ENCODE results near the gene CTIF. TPM values are rescaled to one million over a fixed set of nuclear protein-coding genes. Genes with fewer than 3 reads are reported as not detected.

The CTIF gene
- total and polyA plus RNA-seq, 2 experiments from 2014 or later: 22.1 to 27.9 TPM

DNA sequence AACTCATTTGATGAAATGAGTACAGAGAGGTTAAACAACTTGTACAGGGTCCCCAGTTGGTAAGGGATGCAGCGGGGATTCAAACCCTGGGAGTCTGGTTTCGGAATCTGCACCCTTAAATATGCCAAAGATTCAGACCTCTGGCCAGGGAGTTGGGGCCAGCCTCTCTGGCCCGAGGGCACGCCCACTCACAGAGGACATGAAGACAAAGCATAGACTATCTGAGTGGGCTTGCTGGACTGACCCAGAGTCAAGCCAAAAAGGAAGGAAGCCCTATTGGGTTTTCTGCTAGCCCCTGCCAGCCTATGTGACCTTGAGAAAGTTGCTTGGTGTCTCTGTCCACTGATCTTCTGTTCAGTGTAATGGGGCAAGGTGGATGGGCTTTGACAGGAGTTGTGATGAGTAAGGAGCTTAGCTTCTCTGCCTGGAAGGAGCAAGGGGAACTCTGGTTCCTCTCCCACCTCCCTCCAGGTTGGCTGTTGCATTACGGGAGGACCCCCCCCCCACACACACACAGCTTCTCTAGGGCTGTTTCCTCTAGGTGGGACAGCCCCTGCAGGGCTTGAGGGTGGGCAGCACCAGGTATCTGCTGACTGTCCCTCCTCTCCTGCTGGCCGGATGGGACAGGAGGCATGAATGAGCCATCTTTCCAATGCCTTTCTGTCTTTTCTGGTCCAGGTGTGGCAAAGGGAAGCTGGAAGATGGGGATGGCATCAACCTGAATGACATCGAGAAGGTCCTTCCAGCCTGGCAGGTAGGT lies 131.3 kb downstream of the CTIF start:
- no peaks in the 10 kb centered on the region for H3K9me2 ChIP-seq (replicated peaks; ENCODE audit: insufficient read depth)
- H2AFZ ChIP-seq: no peak overlapping the region
- peaks cover 8% of the 10 kb centered on the region for H3K4me1 ChIP-seq (ENCODE audit: insufficient read depth)
- no peak for TF ChIP-seq EZH2phosphoT487 (IDR thresholded peaks at IDR 0.05; ENCODE audit: low read depth, severe bottlenecking, unreplicated experiment)
- TF ChIP-seq, protein P1, sequence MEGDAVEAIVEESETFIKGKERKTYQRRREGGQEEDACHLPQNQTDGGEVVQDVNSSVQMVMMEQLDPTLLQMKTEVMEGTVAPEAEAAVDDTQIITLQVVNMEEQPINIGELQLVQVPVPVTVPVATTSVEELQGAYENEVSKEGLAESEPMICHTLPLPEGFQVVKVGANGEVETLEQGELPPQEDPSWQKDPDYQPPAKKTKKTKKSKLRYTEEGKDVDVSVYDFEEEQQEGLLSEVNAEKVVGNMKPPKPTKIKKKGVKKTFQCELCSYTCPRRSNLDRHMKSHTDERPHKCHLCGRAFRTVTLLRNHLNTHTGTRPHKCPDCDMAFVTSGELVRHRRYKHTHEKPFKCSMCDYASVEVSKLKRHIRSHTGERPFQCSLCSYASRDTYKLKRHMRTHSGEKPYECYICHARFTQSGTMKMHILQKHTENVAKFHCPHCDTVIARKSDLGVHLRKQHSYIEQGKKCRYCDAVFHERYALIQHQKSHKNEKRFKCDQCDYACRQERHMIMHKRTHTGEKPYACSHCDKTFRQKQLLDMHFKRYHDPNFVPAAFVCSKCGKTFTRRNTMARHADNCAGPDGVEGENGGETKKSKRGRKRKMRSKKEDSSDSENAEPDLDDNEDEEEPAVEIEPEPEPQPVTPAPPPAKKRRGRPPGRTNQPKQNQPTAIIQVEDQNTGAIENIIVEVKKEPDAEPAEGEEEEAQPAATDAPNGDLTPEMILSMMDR (IDR thresholded peaks at IDR 0.05; ENCODE audit: poor library complexity): no peak
- TF ChIP-seq EZH2 (IDR thresholded peaks at IDR 0.05; ENCODE audit: borderline replicate concordance): no peak
- H3K4me3 ChIP-seq: no peak overlapping the region
- 95% methylated on average over 7 of the region's 7 CpGs for WGBS (ENCODE audit: low lambda C conversion rate, missing lambda C conversion rate)
- no peak for DNase-seq (ENCODE audit: low spot score)
- H3K4me2 ChIP-seq: no peak overlapping the region
- H3K79me2 ChIP-seq: no peaks in the 10 kb centered on the region
- no peaks in the 10 kb centered on the region for H3K36me3 ChIP-seq (replicated peaks; ENCODE audit: insufficient read depth, low read depth)
- no peaks in the 10 kb centered on the region for H3K9me3 ChIP-seq (ENCODE audit: low read depth)
- H3K27ac ChIP-seq: no peak overlapping the region
- H3K27me3 ChIP-seq: no peaks in the 10 kb centered on the region
- H4K20me1 ChIP-seq (ENCODE audit: insufficient read depth, poor library complexity, severe bottlenecking): no peaks in the 10 kb centered on the region

GRCh38 chr18:48670751-48671560 lies 132.1 kb downstream of the CTIF start:
- H3K9me2 ChIP-seq (replicated peaks; ENCODE audit: insufficient read depth): no peaks in the 10 kb centered on the region
- no peak for DNase-seq (ENCODE audit: low spot score)
- no peak overlapping the region for H3K27ac ChIP-seq
- no peaks in the 10 kb centered on the region for H3K27me3 ChIP-seq
- peaks cover 11% of the 10 kb centered on the region for H3K4me1 ChIP-seq (ENCODE audit: insufficient read depth)
- no peak overlapping the region for H3K4me2 ChIP-seq
- TF ChIP-seq EZH2phosphoT487 (IDR thresholded peaks at IDR 0.05; ENCODE audit: low read depth, severe bottlenecking, unreplicated experiment): no peak
- H3K79me2 ChIP-seq: peaks cover 6% of the 10 kb centered on the region
- no peaks in the 10 kb centered on the region for H4K20me1 ChIP-seq (ENCODE audit: insufficient read depth, poor library complexity, severe bottlenecking)
- no peak overlapping the region for H3K4me3 ChIP-seq
- H3K9me3 ChIP-seq (ENCODE audit: low read depth): no peaks in the 10 kb centered on the region
- H3K36me3 ChIP-seq (replicated peaks; ENCODE audit: insufficient read depth, low read depth): no peaks in the 10 kb centered on the region
- no peak overlapping the region for H2AFZ ChIP-seq
- WGBS (ENCODE audit: low lambda C conversion rate, missing lambda C conversion rate): 99% methylated on average over 4 of the region's 4 CpGs

DNA sequence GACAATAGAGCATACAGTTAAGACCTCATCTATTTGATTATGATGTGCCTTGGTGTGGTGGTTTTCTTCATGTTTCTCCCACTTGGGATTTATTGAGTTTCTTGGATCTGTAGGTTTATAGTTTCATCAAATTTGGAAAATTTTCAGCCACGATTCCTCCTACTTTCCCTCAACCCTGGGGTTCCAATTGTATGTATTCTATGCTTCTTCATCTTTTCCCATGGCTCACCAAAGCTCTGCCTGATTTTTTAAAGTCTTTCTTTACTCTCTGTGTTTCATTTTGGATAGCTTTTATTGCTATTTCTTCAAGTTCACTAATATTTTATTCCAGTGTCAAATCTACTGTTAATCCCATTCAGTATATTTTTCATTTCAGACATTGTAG lies 132.7 kb downstream of the CTIF start:
- Histone ChIP-seq H3K4me3 (no peak overlapping the region), H2AFZ (no peak overlapping the region), H3K4me1 (ENCODE audit: insufficient read depth) (peaks cover 12% of the 10 kb centered on the region), H3K27ac (no peak overlapping the region), H3K4me2 (no peak overlapping the region), H4K20me1 (ENCODE audit: insufficient read depth, poor library complexity, severe bottlenecking) (no peaks in the 10 kb centered on the region), H3K36me3 (replicated peaks; ENCODE audit: insufficient read depth, low read depth) (no peaks in the 10 kb centered on the region), H3K27me3 (no peaks in the 10 kb centered on the region), H3K9me2 (replicated peaks; ENCODE audit: insufficient read depth) (no peaks in the 10 kb centered on the region), H3K79me2 (peaks cover 8% of the 10 kb centered on the region), H3K9me3 (ENCODE audit: low read depth) (no peaks in the 10 kb centered on the region)
- DNase-seq (ENCODE audit: low spot score): no peak
- TF ChIP-seq EZH2phosphoT487 (IDR thresholded peaks at IDR 0.05; ENCODE audit: low read depth, severe bottlenecking, unreplicated experiment) (no peak), EZH2 (IDR thresholded peaks at IDR 0.05; ENCODE audit: borderline replicate concordance) (no peak)
- TF ChIP-seq, protein P1 (IDR thresholded peaks at IDR 0.05; ENCODE audit: poor library complexity): no peak
- 95% methylated on average over 1 of the region's 1 CpG for WGBS (ENCODE audit: low lambda C conversion rate, missing lambda C conversion rate)

All from hepatocyte (in vitro differentiated cells).